ENCODE measurements around the gene RACGAP1.

DNA sequence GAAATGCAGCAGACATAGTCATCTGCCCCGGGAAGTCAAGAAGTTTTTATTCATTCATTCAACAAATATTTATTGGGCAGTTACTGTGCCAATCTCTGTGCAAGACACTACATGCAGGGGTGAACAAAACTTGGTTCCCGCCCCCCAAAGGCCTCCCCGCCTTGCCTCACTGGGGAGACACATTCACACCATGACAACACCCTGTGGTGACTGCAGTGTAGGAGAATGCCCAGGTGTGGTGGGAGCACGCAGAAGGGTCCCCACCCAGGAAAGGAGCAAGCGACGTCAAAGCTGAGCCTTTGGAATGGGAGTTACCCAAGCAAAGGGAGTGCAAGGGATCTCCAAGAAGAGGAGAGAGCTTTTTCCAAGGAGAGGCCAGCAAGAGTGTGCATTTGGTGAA lies 54.2 kb downstream of the RACGAP1 start:
- TF ChIP-seq, protein P1, sequence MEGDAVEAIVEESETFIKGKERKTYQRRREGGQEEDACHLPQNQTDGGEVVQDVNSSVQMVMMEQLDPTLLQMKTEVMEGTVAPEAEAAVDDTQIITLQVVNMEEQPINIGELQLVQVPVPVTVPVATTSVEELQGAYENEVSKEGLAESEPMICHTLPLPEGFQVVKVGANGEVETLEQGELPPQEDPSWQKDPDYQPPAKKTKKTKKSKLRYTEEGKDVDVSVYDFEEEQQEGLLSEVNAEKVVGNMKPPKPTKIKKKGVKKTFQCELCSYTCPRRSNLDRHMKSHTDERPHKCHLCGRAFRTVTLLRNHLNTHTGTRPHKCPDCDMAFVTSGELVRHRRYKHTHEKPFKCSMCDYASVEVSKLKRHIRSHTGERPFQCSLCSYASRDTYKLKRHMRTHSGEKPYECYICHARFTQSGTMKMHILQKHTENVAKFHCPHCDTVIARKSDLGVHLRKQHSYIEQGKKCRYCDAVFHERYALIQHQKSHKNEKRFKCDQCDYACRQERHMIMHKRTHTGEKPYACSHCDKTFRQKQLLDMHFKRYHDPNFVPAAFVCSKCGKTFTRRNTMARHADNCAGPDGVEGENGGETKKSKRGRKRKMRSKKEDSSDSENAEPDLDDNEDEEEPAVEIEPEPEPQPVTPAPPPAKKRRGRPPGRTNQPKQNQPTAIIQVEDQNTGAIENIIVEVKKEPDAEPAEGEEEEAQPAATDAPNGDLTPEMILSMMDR (IDR thresholded peaks at IDR 0.05; ENCODE audit: insufficient read depth, low read depth, low read length): no peak
- TF ChIP-seq EZH2 (IDR thresholded peaks at IDR 0.05; ENCODE audit: insufficient read depth, low read length): no peak

All from astrocyte (in vitro differentiated cells and primary cell).